HS-27A (cell line): Measurements from ENCODE around the gene FMN1.

ENCODE experiments used
- DNase-seq: peaks from one replicate; pipeline ENCODE4 v3.0.0-alpha.2; 2012; ENCODE audit warnings: low read depth, missing footprints

The FMN1 gene

GRCh38 chr15:32765236-32765635 lies 429.3 kb downstream of the FMN1 start:
- no peak for DNase-seq

GRCh38 chr15:32763295-32763694 lies 431.2 kb downstream of the FMN1 start:
- no peak for DNase-seq

GRCh38 chr15:32757426-32757825 lies 437.1 kb downstream of the FMN1 start:
- DNase-seq: no peak

GRCh38 chr15:32750979-32751378 lies 443.5 kb downstream of the FMN1 start:
- no peak for DNase-seq

- no peak for DNase-seq
Observed at GRCh38 chr15:32747921-32748342, 446.6 kb downstream of the FMN1 start.

- no peak for DNase-seq
Observed at GRCh38 chr15:32746116-32746857, 448.2 kb downstream of the FMN1 start.

GRCh38 chr15:32743411-32744140 lies 450.9 kb downstream of the FMN1 start:
- DNase-seq: no peak

- DNase-seq: no peak
Observed at GRCh38 chr15:32739522-32740063, 454.9 kb downstream of the FMN1 start.

- DNase-seq: no peak
Observed at GRCh38 chr15:32738666-32739065, 455.8 kb downstream of the FMN1 start.

- no peak for DNase-seq
Observed at GRCh38 chr15:32737304-32737703, 457.2 kb downstream of the FMN1 start.

- DNase-seq: no peak
Observed at GRCh38 chr15:32736701-32737061, 457.8 kb downstream of the FMN1 start.

- DNase-seq: no peak
Observed at GRCh38 chr15:32735989-32736700, 458.4 kb downstream of the FMN1 start.

GRCh38 chr15:32733281-32733680 lies 461.2 kb downstream of the FMN1 start:
- DNase-seq: no peak

- no peak for DNase-seq
Observed at GRCh38 chr15:32732574-32733157, 461.8 kb downstream of the FMN1 start.

- DNase-seq: no peak
Observed at GRCh38 chr15:32730677-32731654, 463.5 kb downstream of the FMN1 start.

GRCh38 chr15:32729700-32730395 lies 464.7 kb downstream of the FMN1 start:
- no peak for DNase-seq

GRCh38 chr15:32723171-32723948 lies 471.2 kb downstream of the FMN1 start:
- DNase-seq: no peak

- DNase-seq: no peak
Observed at GRCh38 chr15:32722136-32722535, 472.4 kb downstream of the FMN1 start.

GRCh38 chr15:32721596-32721995 lies 472.9 kb downstream of the FMN1 start:
- DNase-seq: no peak
